Nephron progenitor cell (in vitro differentiated cells): ENCODE results near the gene MN1.
A peak's percentile ranks its signal among the peaks of the same experiment; 100 is the strongest.

Source experiments
- DNase-seq: peaks from one replicate; pipeline ENCODE4 v3.0.0; 2021
- H3K27ac Mint-ChIP-seq: 2 replicates; pipeline ENCODE4 v1.8.0; 2021; ENCODE audit warnings: mild to moderate bottlenecking, moderate library complexity, mixed read lengths
- H3K27me3 Mint-ChIP-seq: 2 replicates; pipeline ENCODE4 v1.8.0; 2021; ENCODE audit warnings: mild to moderate bottlenecking, low read depth, mixed read lengths; ENCODE audit not compliant: poor library complexity
- H3K36me3 Mint-ChIP-seq: 2 replicates; pipeline ENCODE4 v1.8.0; 2021; ENCODE audit warnings: low read depth, mixed read lengths
- H3K4me1 Mint-ChIP-seq: 2 replicates; pipeline ENCODE4 v1.8.0; 2021; ENCODE audit warnings: mixed read lengths
- H3K4me3 Mint-ChIP-seq: 2 replicates; pipeline ENCODE4 v1.8.0; 2021; ENCODE audit warnings: mild to moderate bottlenecking, moderate library complexity, mixed read lengths
- H3K9me3 Mint-ChIP-seq: 2 replicates; pipeline ENCODE4 v1.8.0; 2021; ENCODE audit warnings: mild to moderate bottlenecking, moderate library complexity, mixed read lengths
- TF ChIP-seq, protein P1 (sequence below): fragments of 200-600 bp; sonication (generic); IDR thresholded peaks from 2 replicates; pipeline ENCODE4 v1.5.0; 2021; ENCODE audit warnings: antibody characterized with exemption

MN1 gene

DNA sequence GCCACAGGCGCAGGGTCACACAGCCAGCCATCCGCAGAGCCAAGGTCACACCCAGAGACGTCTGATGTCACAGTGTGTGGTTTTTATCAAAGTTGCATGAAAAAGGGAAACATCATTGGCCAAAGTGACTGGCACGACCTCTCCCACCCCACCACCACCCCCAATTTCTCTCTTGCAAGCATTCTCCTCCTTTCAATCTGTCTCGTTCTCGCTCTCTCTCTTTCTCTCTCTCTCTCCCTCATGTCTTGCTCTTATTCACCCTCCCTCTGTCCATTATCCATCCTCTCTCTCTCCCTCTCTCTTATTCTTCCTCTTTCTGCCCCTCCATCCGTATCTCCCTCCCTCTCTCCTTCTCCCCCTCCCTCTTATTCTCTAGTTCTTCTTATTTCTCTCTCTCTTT lies 40.6 kb downstream of the MN1 start:
- H3K9me3 Mint-ChIP-seq = no peaks in the 10 kb centered on the region
- H3K4me1 Mint-ChIP-seq = peaks cover 12% of the 10 kb centered on the region
- peaks cover 20% of the 10 kb centered on the region for H3K36me3 Mint-ChIP-seq
- TF ChIP-seq, protein P1, sequence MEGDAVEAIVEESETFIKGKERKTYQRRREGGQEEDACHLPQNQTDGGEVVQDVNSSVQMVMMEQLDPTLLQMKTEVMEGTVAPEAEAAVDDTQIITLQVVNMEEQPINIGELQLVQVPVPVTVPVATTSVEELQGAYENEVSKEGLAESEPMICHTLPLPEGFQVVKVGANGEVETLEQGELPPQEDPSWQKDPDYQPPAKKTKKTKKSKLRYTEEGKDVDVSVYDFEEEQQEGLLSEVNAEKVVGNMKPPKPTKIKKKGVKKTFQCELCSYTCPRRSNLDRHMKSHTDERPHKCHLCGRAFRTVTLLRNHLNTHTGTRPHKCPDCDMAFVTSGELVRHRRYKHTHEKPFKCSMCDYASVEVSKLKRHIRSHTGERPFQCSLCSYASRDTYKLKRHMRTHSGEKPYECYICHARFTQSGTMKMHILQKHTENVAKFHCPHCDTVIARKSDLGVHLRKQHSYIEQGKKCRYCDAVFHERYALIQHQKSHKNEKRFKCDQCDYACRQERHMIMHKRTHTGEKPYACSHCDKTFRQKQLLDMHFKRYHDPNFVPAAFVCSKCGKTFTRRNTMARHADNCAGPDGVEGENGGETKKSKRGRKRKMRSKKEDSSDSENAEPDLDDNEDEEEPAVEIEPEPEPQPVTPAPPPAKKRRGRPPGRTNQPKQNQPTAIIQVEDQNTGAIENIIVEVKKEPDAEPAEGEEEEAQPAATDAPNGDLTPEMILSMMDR = no peak
- H3K27ac Mint-ChIP-seq = no peak overlapping the region
- peaks cover 17% of the 10 kb centered on the region for H3K27me3 Mint-ChIP-seq
- no peak overlapping the region for H3K4me3 Mint-ChIP-seq
- no peak for DNase-seq

DNA sequence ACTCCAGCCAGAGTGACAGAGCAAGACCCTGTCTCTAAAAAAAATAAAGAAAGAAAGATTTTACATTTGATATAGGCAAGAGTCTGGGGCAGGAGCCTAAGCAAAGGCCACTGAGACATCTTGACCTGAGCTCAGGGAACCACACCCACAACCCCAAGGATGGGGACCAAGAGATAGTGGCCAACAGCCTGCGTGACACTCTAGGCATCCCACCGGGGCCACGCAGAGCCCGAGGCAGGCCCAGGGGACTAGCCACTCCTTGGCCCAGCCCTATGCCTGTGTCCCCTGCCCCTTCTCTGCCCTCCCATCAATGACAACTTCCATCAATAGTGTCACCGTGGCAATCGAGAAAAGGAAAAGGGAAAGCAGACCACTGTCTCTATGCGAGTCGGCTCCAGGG lies 41.1 kb downstream of the MN1 start:
- H3K36me3 Mint-ChIP-seq = peaks cover 22% of the 10 kb centered on the region
- peaks cover 18% of the 10 kb centered on the region for H3K27me3 Mint-ChIP-seq
- no peak overlapping the region for H3K27ac Mint-ChIP-seq
- TF ChIP-seq, protein P1 = no peak
- no peak for DNase-seq
- H3K4me3 Mint-ChIP-seq = no peak overlapping the region
- no peaks in the 10 kb centered on the region for H3K9me3 Mint-ChIP-seq
- H3K4me1 Mint-ChIP-seq = peaks cover 12% of the 10 kb centered on the region

DNA sequence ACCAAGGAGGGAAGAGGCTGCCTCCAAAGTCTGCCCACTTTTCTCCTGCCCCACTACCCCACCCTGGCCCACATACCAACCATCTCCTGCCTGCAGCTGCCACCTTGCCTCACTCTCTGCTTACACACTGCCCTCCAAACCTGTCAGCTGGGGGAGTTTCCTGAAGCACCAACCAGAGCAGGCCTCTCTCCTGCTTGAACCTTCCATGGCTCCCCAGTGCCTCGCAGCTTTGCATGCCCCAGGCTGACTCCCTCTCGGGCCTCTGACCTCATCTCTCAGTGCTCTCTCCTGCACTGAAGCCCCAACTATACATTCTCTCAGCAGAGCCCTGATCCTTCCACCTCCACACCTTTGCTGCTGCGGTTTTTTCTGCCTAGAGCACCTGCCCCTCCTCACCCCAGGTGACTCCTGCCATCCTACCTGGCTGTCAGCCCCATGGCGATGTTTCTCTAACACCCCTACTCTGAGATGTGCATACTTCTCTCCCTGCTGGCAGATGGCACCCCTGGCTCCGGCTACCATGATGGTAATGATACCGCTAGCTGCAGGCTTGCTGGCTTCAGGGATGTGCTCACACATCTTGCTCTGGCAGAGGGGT lies 43.5 kb downstream of the MN1 start:
- Mint-ChIP-seq H3K36me3 (peaks cover 6% of the 10 kb centered on the region), H3K27me3 (peaks cover 21% of the 10 kb centered on the region), H3K4me3 (no peak overlapping the region), H3K9me3 (no peaks in the 10 kb centered on the region), H3K27ac (no peak overlapping the region), H3K4me1 (peaks cover 12% of the 10 kb centered on the region)
- DNase-seq = no peak
- TF ChIP-seq, protein P1 = no peak

DNA sequence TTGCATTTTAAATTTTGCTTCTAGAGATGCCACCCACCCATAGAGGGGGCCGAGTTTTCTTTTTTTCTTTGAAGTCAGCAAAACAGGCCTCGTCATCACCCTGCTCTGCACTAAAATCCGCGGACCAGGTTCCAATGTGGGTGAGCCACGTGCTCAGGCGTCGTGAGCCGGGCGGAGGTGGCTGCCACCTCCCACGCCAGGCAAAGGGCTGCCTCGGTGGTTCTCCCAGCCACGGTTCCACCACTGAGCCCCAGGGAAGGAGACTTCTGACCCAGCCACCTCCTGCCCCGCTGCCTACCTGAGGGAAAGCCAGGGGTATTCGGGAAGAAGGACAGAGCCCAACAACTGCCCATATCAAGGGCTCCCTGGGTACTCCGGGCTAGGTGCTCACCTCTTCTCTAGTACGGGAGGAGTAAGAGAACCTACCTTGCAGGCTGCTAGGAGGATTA lies 45.3 kb downstream of the MN1 start:
- TF ChIP-seq, protein P1 = no peak
- Mint-ChIP-seq H3K4me1 (peaks cover 3% of the 10 kb centered on the region), H3K27ac (no peak overlapping the region), H3K27me3 (peaks cover 21% of the 10 kb centered on the region), H3K4me3 (no peak overlapping the region), H3K36me3 (peaks cover 6% of the 10 kb centered on the region), H3K9me3 (no peaks in the 10 kb centered on the region)
- DNase-seq = no peak

DNA sequence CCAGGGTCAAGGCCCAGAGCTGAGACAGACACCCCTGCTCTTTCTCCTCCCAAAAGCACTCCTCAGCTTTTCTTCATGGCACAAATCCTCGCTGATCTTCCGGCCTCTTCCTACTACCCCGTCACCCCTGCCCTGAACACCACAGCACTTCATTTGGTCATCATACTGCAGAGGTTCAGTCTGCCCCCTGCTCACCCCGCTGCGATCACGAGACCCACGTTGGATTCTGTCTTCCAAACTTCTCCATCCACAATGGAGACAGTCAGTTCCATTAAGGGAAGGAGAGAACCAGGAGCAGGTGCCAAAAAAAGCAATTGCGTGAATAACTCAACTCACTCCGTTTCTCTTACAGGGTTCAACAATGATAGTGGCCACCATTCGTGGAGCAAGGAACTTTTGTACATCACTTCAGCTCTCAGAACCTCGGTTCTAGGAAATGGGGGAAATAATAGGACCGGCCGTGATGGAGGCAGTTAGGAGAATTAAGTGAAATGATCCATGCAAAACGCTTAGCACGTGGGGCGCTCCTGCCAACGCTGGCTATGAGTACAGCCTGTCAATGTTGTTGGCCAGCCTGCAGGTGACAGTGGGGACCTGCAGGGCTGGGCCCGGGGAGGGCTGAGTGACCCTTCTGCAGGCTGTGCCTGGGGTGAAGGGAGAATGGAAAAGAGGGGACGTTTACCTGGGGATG lies 45.9 kb downstream of the MN1 start:
- TF ChIP-seq, protein P1 = no peak
- peaks cover 6% of the 10 kb centered on the region for H3K36me3 Mint-ChIP-seq
- peak overlapping the region; percentile 54 for H3K27ac Mint-ChIP-seq
- peaks cover 8% of the 10 kb centered on the region for H3K4me1 Mint-ChIP-seq
- H3K9me3 Mint-ChIP-seq = no peaks in the 10 kb centered on the region
- H3K4me3 Mint-ChIP-seq = no peak overlapping the region
- peaks cover 21% of the 10 kb centered on the region for H3K27me3 Mint-ChIP-seq
- no peak for DNase-seq
